HL-60 (cell line): ENCODE results near the gene MARCHF3.

Experiments used
- DNase-seq, 2 experiments: peaks; one replicate each; pipeline ENCODE4 v3.0.0-alpha.2; 2010 to 2020; ENCODE audit warnings: low read depth in 1 of 2, low spot score in 1 of 2
- H3K27ac ChIP-seq: fragments of 250-450 bp; sonication (Bioruptor Pico); replicated peaks from 2 replicates; pipeline ENCODE4 v1.5.1; 2020; ENCODE audit warnings: mild to moderate bottlenecking, moderate library complexity
- H3K27me3 ChIP-seq: fragments of 250-450 bp; sonication (Bioruptor Pico); 2 replicates; pipeline ENCODE4 v1.5.1; 2021; ENCODE audit warnings: mild to moderate bottlenecking, moderate library complexity; ENCODE audit not compliant: insufficient read depth, poor library complexity, severe bottlenecking
- H3K4me3 ChIP-seq: replicated peaks from 2 replicates; pipeline ENCODE4 v1.5.1; 2011; ENCODE audit warnings: mild to moderate bottlenecking, control low read depth, low read length; ENCODE audit not compliant: insufficient read depth
- GABPA ChIP-seq: IDR thresholded peaks from 2 replicates; pipeline ENCODE4 v1.6.1; 2012; ENCODE audit warnings: low read depth
- POLR2AphosphoS5 ChIP-seq: IDR thresholded peaks from 2 replicates; pipeline ENCODE4 v1.6.1; 2012; ENCODE audit warnings: low read depth
- REST ChIP-seq: IDR thresholded peaks from 2 replicates; pipeline ENCODE4 v1.6.1; 2012; ENCODE audit warnings: low read depth; ENCODE audit not compliant: insufficient replicate concordance
- SPI1 ChIP-seq: IDR thresholded peaks from 2 replicates; pipeline ENCODE4 v1.6.1; 2012; ENCODE audit warnings: low read depth, mild to moderate bottlenecking, borderline replicate concordance
- TF ChIP-seq, protein P1 (sequence below): IDR thresholded peaks from one replicate; pipeline ENCODE4 v1.5.1; 2011; ENCODE audit warnings: low read length, control low read depth, inconsistent platforms; ENCODE audit not compliant: insufficient read depth

Gene MARCHF3

GRCh38 chr5:127031863-127032232 lies 1.5 kb upstream of the MARCHF3 start:
- Histone ChIP-seq H3K27ac (no peak overlapping the region), H3K27me3 (no peaks in the 10 kb centered on the region), H3K4me3 (no peak overlapping the region)
- no peak for DNase-seq
- TF ChIP-seq POLR2AphosphoS5, result no peak
- no peak for TF ChIP-seq SPI1
- TF ChIP-seq GABPA, result no peak
- TF ChIP-seq, protein P1, sequence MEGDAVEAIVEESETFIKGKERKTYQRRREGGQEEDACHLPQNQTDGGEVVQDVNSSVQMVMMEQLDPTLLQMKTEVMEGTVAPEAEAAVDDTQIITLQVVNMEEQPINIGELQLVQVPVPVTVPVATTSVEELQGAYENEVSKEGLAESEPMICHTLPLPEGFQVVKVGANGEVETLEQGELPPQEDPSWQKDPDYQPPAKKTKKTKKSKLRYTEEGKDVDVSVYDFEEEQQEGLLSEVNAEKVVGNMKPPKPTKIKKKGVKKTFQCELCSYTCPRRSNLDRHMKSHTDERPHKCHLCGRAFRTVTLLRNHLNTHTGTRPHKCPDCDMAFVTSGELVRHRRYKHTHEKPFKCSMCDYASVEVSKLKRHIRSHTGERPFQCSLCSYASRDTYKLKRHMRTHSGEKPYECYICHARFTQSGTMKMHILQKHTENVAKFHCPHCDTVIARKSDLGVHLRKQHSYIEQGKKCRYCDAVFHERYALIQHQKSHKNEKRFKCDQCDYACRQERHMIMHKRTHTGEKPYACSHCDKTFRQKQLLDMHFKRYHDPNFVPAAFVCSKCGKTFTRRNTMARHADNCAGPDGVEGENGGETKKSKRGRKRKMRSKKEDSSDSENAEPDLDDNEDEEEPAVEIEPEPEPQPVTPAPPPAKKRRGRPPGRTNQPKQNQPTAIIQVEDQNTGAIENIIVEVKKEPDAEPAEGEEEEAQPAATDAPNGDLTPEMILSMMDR, result no peak
- TF ChIP-seq REST, result no peak

- DNase-seq, result peak in 1 of 2 experiments; percentile 1
- Histone ChIP-seq H3K27ac (peak overlapping the region; percentile 74), H3K27me3 (no peaks in the 10 kb centered on the region), H3K4me3 (peak overlapping the region; percentile 45)
- TF ChIP-seq, protein P1, result no peak
- TF ChIP-seq POLR2AphosphoS5 (no peak), GABPA (no peak), REST (no peak), SPI1 (no peak)
Observed at GRCh38 chr5:127031147-127031862, 947 bp upstream of the MARCHF3 start.

DNA sequence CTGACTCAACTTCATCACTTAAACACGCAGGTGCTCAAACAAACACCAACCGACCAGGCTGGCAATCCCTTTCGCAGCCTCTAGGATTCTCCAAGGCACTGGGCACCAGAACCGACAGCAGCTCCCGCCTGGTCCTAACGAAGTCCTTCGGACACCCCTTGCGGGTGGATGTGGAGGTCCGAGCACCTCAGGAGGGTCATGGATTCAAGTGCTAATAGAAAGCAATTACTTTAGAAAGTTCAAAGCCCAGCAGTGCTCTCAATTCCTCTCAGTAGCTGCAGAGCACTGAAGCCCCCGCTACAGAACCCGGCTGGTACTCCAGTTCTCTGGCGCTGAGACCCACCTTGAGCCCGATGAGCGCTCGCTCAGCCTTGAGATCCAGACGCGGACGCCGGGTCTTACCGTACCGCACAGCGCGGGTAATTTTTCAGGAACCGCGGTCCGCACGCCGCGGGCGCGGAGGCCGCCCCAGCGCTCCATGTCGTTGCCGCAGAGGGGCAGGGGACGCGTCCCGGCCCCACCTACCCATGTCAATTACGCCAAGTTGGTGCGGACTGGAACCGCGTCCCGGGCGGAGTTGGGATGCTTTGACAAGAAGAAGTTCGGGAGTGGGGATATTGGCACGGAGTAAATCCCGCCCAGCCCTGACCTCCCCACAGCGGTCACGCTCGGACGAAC lies 638 bp downstream of the MARCHF3 start:
- peak overlapping the region; percentile 69 for H3K4me3 ChIP-seq
- peak in 1 of 2 experiments; percentile 45 for DNase-seq
- peak overlapping the region; percentile 88 for H3K27ac ChIP-seq
- TF ChIP-seq REST (no peak), GABPA (no peak), POLR2AphosphoS5 (no peak), SPI1 (no peak)
- TF ChIP-seq, protein P1, result no peak
- no peaks in the 10 kb centered on the region for H3K27me3 ChIP-seq
